Stimulated activated CD4-positive, alpha-beta T cell treated with anti-CD3 and anti-CD28 coated beads, Interleukin-2, amount 100 ng/mL, for 24 hours (primary cell): ENCODE data around the gene EEFSEC.

Experiments used
- DNase-seq, 2 donors: peaks; one replicate each; pipeline ENCODE4 v3.0.0-alpha.2; 2020

EEFSEC gene

GRCh38 chr3:128339491-128340012, 186.3 kb downstream of the EEFSEC start:
- DNase-seq: no peak

GRCh38 chr3:128340198-128340903, 187.1 kb downstream of the EEFSEC start:
- no peak for DNase-seq

- no peak for DNase-seq
These were observed 187.7 kb downstream of the EEFSEC start for GRCh38 chr3:128340904-128341555.

GRCh38 chr3:128341659-128342395, 188.5 kb downstream of the EEFSEC start:
- DNase-seq: no peak

- no peak for DNase-seq
These were observed 189.5 kb downstream of the EEFSEC start for GRCh38 chr3:128342701-128343180.

- no peak for DNase-seq
These were observed 190.2 kb downstream of the EEFSEC start for GRCh38 chr3:128343287-128344051.

GRCh38 chr3:128344052-128344735, 190.9 kb downstream of the EEFSEC start:
- DNase-seq: no peak

GRCh38 chr3:128345196-128345595, 191.9 kb downstream of the EEFSEC start:
- DNase-seq: no peak

GRCh38 chr3:128346562-128346961, 193.3 kb downstream of the EEFSEC start:
- no peak for DNase-seq

GRCh38 chr3:128347282-128347681, 194.0 kb downstream of the EEFSEC start:
- no peak for DNase-seq

GRCh38 chr3:128348075-128348474, 194.8 kb downstream of the EEFSEC start:
- no peak for DNase-seq

GRCh38 chr3:128348805-128349531, 195.7 kb downstream of the EEFSEC start:
- DNase-seq: no peak

- no peak for DNase-seq
These were observed 196.8 kb downstream of the EEFSEC start for GRCh38 chr3:128349963-128350599.

- DNase-seq: no peak
These were observed 198.3 kb downstream of the EEFSEC start for GRCh38 chr3:128351546-128351945.

- no peak for DNase-seq
These were observed 199.0 kb downstream of the EEFSEC start for GRCh38 chr3:128352326-128352725.

GRCh38 chr3:128353361-128353965, 200.2 kb downstream of the EEFSEC start:
- no peak for DNase-seq

- no peak for DNase-seq
These were observed 200.9 kb downstream of the EEFSEC start for GRCh38 chr3:128353991-128354687.

- DNase-seq: no peak
These were observed 201.7 kb downstream of the EEFSEC start for GRCh38 chr3:128354788-128355542.

GRCh38 chr3:128355543-128355919, 202.2 kb downstream of the EEFSEC start:
- DNase-seq: no peak
